GM12878 (cell line): ENCODE results near the gene MAPK8IP3. TPM values are rescaled to one million over a fixed set of nuclear protein-coding genes. Genes with fewer than 3 reads are reported as not detected.

ENCODE experiments used
- BHLHE40 ChIP-seq, 2 experiments: fragments of 450-650 bp in 1 of 2; IDR thresholded peaks; 2 replicates each; pipeline ENCODE4 v1.6.1; 2011 to 2017; ENCODE audit warnings: low read depth in 2 of 2, borderline replicate concordance in 1 of 2, improper control_type of control experiment in 1 of 2, low read length in 1 of 2, mild to moderate bottlenecking in 1 of 2
- HSF1 ChIP-seq: fragments of 150-350 bp; IDR thresholded peaks from 2 replicates; pipeline ENCODE4 v1.6.1; 2014; ENCODE audit warnings: mild to moderate bottlenecking, low read depth, low read length
- NFYB ChIP-seq: IDR thresholded peaks from 2 replicates; pipeline ENCODE4 v1.6.1; 2011; ENCODE audit warnings: low read depth, mild to moderate bottlenecking, low read length, improper control_type of control experiment, moderate library complexity; ENCODE audit not compliant: insufficient read depth
- POLR2A ChIP-seq: IDR thresholded peaks from 2 replicates; pipeline ENCODE4 v1.6.1; 2011; ENCODE audit warnings: low read depth, mild to moderate bottlenecking, low read length
- SMAD5 ChIP-seq: IDR thresholded peaks from 2 replicates; pipeline ENCODE4 v1.6.1; 2016; ENCODE audit warnings: antibody characterized with exemption, low read depth
- SUZ12 ChIP-seq: fragments of 200-600 bp; sonication (generic); IDR thresholded peaks from one replicate; pipeline ENCODE4 v1.6.1; 2018; ENCODE audit warnings: antibody characterized with exemption, mild to moderate bottlenecking; ENCODE audit not compliant: unreplicated experiment
- ZBTB33 ChIP-seq: fragments of 450-650 bp; IDR thresholded peaks from 2 replicates; pipeline ENCODE4 v1.6.1; 2017; ENCODE audit warnings: mild to moderate bottlenecking
- ZZZ3 ChIP-seq: IDR thresholded peaks from 2 replicates; pipeline ENCODE4 v1.6.1; 2011; ENCODE audit warnings: low read depth; ENCODE audit not compliant: control insufficient read depth, insufficient read length
- polyA plus RNA-seq, 11 experiments: library from polyadenylated mRNA; depleted of rRNA in 4 of 11; unstranded in 6 of 11; stranded (reverse) in 5 of 11; fragments of >200 nt; fragmentation: Nextera tagmentation in 4 of 11; fragmentation: Illumina TruSeq in 1 of 11; extraction: Ambion mirVana in 4 of 11; extraction: Trizol in 1 of 11; gene quantifications; 1 replicate in 1 of 11; 2 replicates in 10 of 11; pipeline versions ENCODE4 v1.2.1 to v1.2.3, GENCODE V29; 2011 to 2016; ENCODE audit warnings: inconsistent platforms in 2 of 11, missing spikeins in 2 of 11, low read depth in 1 of 11
- total RNA-seq, 4 experiments: library from RNA; depleted of rRNA in 3 of 4; stranded (reverse); fragments of >200 nt in 3 of 4; fragmentation: Illumina TruSeq in 1 of 4; extraction: Trizol in 1 of 4; gene quantifications; 2 replicates each; pipeline versions ENCODE4 v1.2.1 to v1.2.3, GENCODE V29; 2013 to 2021

The MAPK8IP3 gene
- total and polyA plus RNA-seq, 10 of the 15 experiments (the other 5 are each of a cell fraction or from before 2014, with no cell fraction given), result 0.06 to 67.9 (median 18.2) TPM

- TF ChIP-seq HSF1 (no peak), NFYB (no peak), SMAD5 (peak; percentile 53; the same call in 1 of the 2 replicates), SUZ12 (no peak), BHLHE40 (IDR thresholded peaks at IDR 0.05; ENCODE audit: borderline replicate concordance in 1 of 2, low read depth in 2 of 2, low read length in 1 of 2) (peak; percentile 39 to 71; a peak in 3 of 4 replicates), ZZZ3 (no peak), POLR2A (peak; percentile 74), ZBTB33 (no peak)
These were observed 64.6 kb downstream of the MAPK8IP3 start (continued) for GRCh38 chr16:1770328-1771187.
